ENCODE results near the gene JAG2.

GRCh38 chr14:105123981-105124765 lies 44.4 kb downstream of the JAG2 start:
- TF ChIP-seq CTCF (IDR thresholded peaks at IDR 0.05) (no peak), POLR2A (IDR thresholded peaks at IDR 0.05) (no peak), EP300 (IDR thresholded peaks at IDR 0.05) (no peak), POLR2AphosphoS5 (IDR thresholded peaks at IDR 0.05) (no peak)

All from suprapubic skin (tissue), 4 donors.